ENCODE measurements around the gene PRL.

- TF ChIP-seq CTCF (IDR thresholded peaks at IDR 0.05) (no peak), EP300 (IDR thresholded peaks at IDR 0.05) (no peak)
Observed at GRCh38 chr6:22308939-22309338, 12.1 kb upstream of the PRL start.
